K562 (cell line): ENCODE results near the gene RALA. TPM values are rescaled to one million over a fixed set of nuclear protein-coding genes. Genes with fewer than 3 reads are reported as not detected.

Source experiments
- ATAC-seq: fragments of 200-7000 bp; cut with Tn5 transposase; 3 replicates; pipeline ENCODE4 v1.9.1; 2020; ENCODE audit warnings: moderate library complexity
- BruUV-seq: library from RNA; stranded (reverse); fragments of 400-500 nt; replicated peaks from 2 replicates; lab custom pipeline; 2021; lab: Mats Ljungman, UMichigan
- CTCF ChIA-PET: fragments of 300-600 bp; formaldehyde crosslinking; extraction: SDS; loops from one replicate; lab custom pipeline; 2021; ENCODE audit warnings: low intra/inter-chr PET ratio; lab: Yijun Ruan, JAX
- POLR2A ChIA-PET: fragments of 300-600, 350-650 bp; sonication (Branson Sonifier 250); formaldehyde crosslinking; extraction: SDS; loops from one replicate; lab custom pipeline; 2021; ENCODE audit warnings: antibody characterized with exemption, inconsistent platforms; lab: Yijun Ruan, JAX
- DNase-seq, 4 experiments: peaks; one replicate each; pipeline versions ENCODE4 v3.0.0 to v3.0.0-alpha.2; 2011 to 2018; ENCODE audit warnings: low spot score in 3 of 4, mixed read lengths in 3 of 4; ENCODE audit errors: extremely low read depth in 1 of 4
- FAIRE-seq: peaks from 2 replicates; lab custom pipeline; 2011; peaks lifted over from hg19 to GRCh38; lab: Jason Lieb, UNC
- H2AFZ ChIP-seq: 2 replicates; pipeline ENCODE4 v1.6.0; 2011; ENCODE audit warnings: low read depth, low read length, control low read depth, inconsistent platforms
- H3K27ac ChIP-seq: fragments of 200-600 bp; 3 replicates; pipeline ENCODE4 v1.8.0; 2011; ENCODE audit warnings: low read depth, mild to moderate bottlenecking, control low read depth, inconsistent platforms, low read length, moderate library complexity, mixed read lengths; ENCODE audit errors: extremely low read depth
- H3K27me3 ChIP-seq, 2 experiments: fragments of 300-600 bp in 1 of 2; 2 replicates in 1 of 2; 3 replicates in 1 of 2; pipeline versions ENCODE4 v1.6.0 to v1.8.0; 2011; ENCODE audit warnings: inconsistent platforms in 2 of 2, low read length in 2 of 2, mild to moderate bottlenecking in 1 of 2, mixed read lengths in 1 of 2, moderate library complexity in 1 of 2; ENCODE audit not compliant: control insufficient read depth in 2 of 2, insufficient read depth in 2 of 2
- H3K36me3 ChIP-seq: fragments of 300-600 bp; 3 replicates; pipeline ENCODE4 v1.8.0; 2011; ENCODE audit warnings: mild to moderate bottlenecking, low read length, inconsistent platforms; ENCODE audit not compliant: control insufficient read depth, insufficient read depth
- H3K4me1 ChIP-seq, 2 experiments: fragments of 200-600 bp in 1 of 2; replicated peaks in 1 of 2; 2 replicates in 1 of 2; 3 replicates in 1 of 2; pipeline versions ENCODE4 v1.5.1 to v1.8.0; 2011; ENCODE audit warnings: inconsistent platforms in 2 of 2, low read length in 2 of 2, mild to moderate bottlenecking in 1 of 2, mixed read lengths in 1 of 2, moderate library complexity in 1 of 2; ENCODE audit not compliant: control insufficient read depth in 2 of 2, insufficient read depth in 2 of 2
- H3K4me2 ChIP-seq: 2 replicates; pipeline ENCODE4 v1.6.1; 2011; ENCODE audit warnings: low read length, control low read depth, inconsistent platforms, mixed read lengths; ENCODE audit not compliant: insufficient read depth
- H3K4me3 ChIP-seq: fragments of 200-600 bp; sonication (generic), shearing (Covaris generic); 2 replicates; pipeline ENCODE4 v1.5.1; 2016; ENCODE audit warnings: control low read depth, inconsistent platforms
- H3K79me2 ChIP-seq: fragments of 200-600 bp; 3 replicates; pipeline ENCODE4 v1.8.0; 2011; ENCODE audit warnings: low read length, inconsistent platforms; ENCODE audit not compliant: control insufficient read depth, insufficient read depth
- H3K9ac ChIP-seq, 2 experiments: 2 replicates each; pipeline versions ENCODE4 v1.6.0 to v1.6.1; 2011; ENCODE audit warnings: low read depth in 2 of 2, low read length in 2 of 2, control low read depth in 1 of 2, inconsistent platforms in 1 of 2, mild to moderate bottlenecking in 1 of 2, mixed read lengths in 1 of 2; ENCODE audit not compliant: insufficient read depth in 1 of 2
- H3K9me1 ChIP-seq: one replicate; pipeline ENCODE4 v1.6.0; 2011; ENCODE audit warnings: inconsistent platforms, mild to moderate bottlenecking, low read length, moderate library complexity; ENCODE audit not compliant: control insufficient read depth, insufficient read depth
- H3K9me3 ChIP-seq: replicated peaks from 2 replicates; pipeline ENCODE4 v1.5.1; 2011; ENCODE audit warnings: low read depth, low read length, inconsistent platforms; ENCODE audit not compliant: control insufficient read depth, insufficient read depth
- H4K20me1 ChIP-seq: replicated peaks from 2 replicates; pipeline ENCODE4 v1.6.1; 2011; ENCODE audit warnings: low read length, inconsistent platforms, mixed read lengths; ENCODE audit not compliant: control insufficient read depth, insufficient read depth
- AFF4 ChIP-seq: sonication (generic); formaldehyde crosslinking; IDR thresholded peaks from 2 replicates; pipeline ENCODE4 v1.8.0; 2023; ENCODE audit warnings: mild to moderate bottlenecking, missing genetic modification reagents
- CBFA2T3 ChIP-seq: fragments of 450-650 bp; IDR thresholded peaks from 2 replicates; pipeline ENCODE4 v1.6.1; 2017
- ESRRA ChIP-seq: fragments of 450-650 bp; IDR thresholded peaks from 2 replicates; pipeline ENCODE4 v1.6.1; 2014; ENCODE audit warnings: low read depth, mild to moderate bottlenecking, moderate library complexity, borderline replicate concordance
- FOXA3 ChIP-seq, 2 experiments: fragments of 450-650 bp in 1 of 2; sonication (generic) in 1 of 2; formaldehyde crosslinking; IDR thresholded peaks in 1 of 2; conservative IDR thresholded peaks in 1 of 2; 2 replicates each; pipeline versions ENCODE4 v1.4.0 to v1.8.0; 2020 to 2022; ENCODE audit warnings: mild to moderate bottlenecking in 2 of 2, missing genetic modification reagents in 1 of 2
- MAFF ChIP-seq: IDR thresholded peaks from 2 replicates; pipeline ENCODE4 v1.6.1; 2012; ENCODE audit warnings: low read length, improper control_type of control experiment
- PCBP1 ChIP-seq: fragments of 200-400 bp; formaldehyde crosslinking; IDR thresholded peaks from 2 replicates; pipeline ENCODE4 v1.6.1; 2018; ENCODE audit warnings: mild to moderate bottlenecking, low read depth, low read length; ENCODE audit not compliant: poor library complexity, severe bottlenecking
- PHF8 ChIP-seq: fragments of 200-600 bp; sonication (generic); IDR thresholded peaks from 2 replicates; pipeline ENCODE4 v1.6.1; 2012; ENCODE audit warnings: mixed run types, mild to moderate bottlenecking, inconsistent platforms, low read length, moderate library complexity, borderline replicate concordance
- SMARCA4 ChIP-seq: fragments of 450-650 bp; IDR thresholded peaks from 2 replicates; pipeline ENCODE4 v1.6.1; 2016
- SNIP1 ChIP-seq: fragments of 450-650 bp; IDR thresholded peaks from 2 replicates; pipeline ENCODE4 v1.7.1; 2017; ENCODE audit warnings: low read depth, mild to moderate bottlenecking
- TAL1 ChIP-seq: fragments of 450-650 bp; IDR thresholded peaks from 2 replicates; pipeline ENCODE4 v1.6.1; 2016; ENCODE audit warnings: mild to moderate bottlenecking
- THAP12 ChIP-seq: fragments of 250-450 bp; sonication (Bioruptor Pico); IDR thresholded peaks from 2 replicates; pipeline ENCODE4 v1.9.0; 2021; ENCODE audit warnings: mild to moderate bottlenecking, inconsistent platforms
- VEZF1 ChIP-seq: fragments of 200-800 bp; sonication (Bioruptor generic); IDR thresholded peaks from 2 replicates; pipeline ENCODE4 v1.6.1; 2017; ENCODE audit warnings: missing genetic modification characterization, missing compliant biosample characterization
- WGBS: fragments of 100-300 bp; shearing (Covaris generic); methylation state at CpG from one replicate; pipeline ENCODE4 v1.1.6; 2016; ENCODE audit warnings: low coverage, mixed read lengths; ENCODE audit not compliant: insufficient coverage; ENCODE audit errors: missing lambda C conversion rate; 5-methylcytosine and 5-hydroxymethylcytosine counted together
- in situ Hi-C: fragments of 300-500 bp; cut with MboI; formaldehyde crosslinking; loops from 4 replicates; pipeline ENCODE4 v1.15.0; 2018; ENCODE audit warnings: inconsistent platforms, mixed read lengths
- intact Hi-C: fragments of 100-400 bp; cut with micrococcal nuclease; formaldehyde crosslinking; loops from 2 replicates; pipeline ENCODE4 v1.14.2; 2022
- polyA plus RNA-seq, 8 experiments: library from polyadenylated mRNA; depleted of rRNA in 4 of 8; stranded (reverse) in 5 of 8; unstranded in 3 of 8; fragments of >200 nt; fragmentation: Nextera tagmentation in 2 of 8; fragmentation: Illumina TruSeq in 1 of 8; extraction: Ambion mirVana in 2 of 8; extraction: Trizol in 1 of 8; gene quantifications; 2 replicates each; pipeline versions ENCODE4 v1.2.1 to v1.2.3, GENCODE V29; 2011 to 2014; ENCODE audit warnings: inconsistent platforms in 1 of 8, missing spikeins in 1 of 8
- total RNA-seq, 7 experiments: library from RNA; depleted of rRNA in 6 of 7; stranded (reverse); fragments of >200 nt in 6 of 7; fragmentation: Illumina TruSeq in 2 of 7; extraction: Trizol in 2 of 7; gene quantifications; 2 replicates each; pipeline versions ENCODE4 v1.2.1 to v1.2.3, GENCODE V29; 2011 to 2021; ENCODE audit warnings: low replicate concordance in 1 of 7

The RALA gene
- total and polyA plus RNA-seq, 9 of the 15 experiments (the other 6 are each of a cell fraction or from before 2014, with no cell fraction given) = 7.2 to 28.0 (median 25.7) TPM

- in situ Hi-C loops (no loop called here), intact Hi-C loops (loop anchor here (5.0 kb wide), 2 partner anchors 117 to 322 kb away; no protein-coding TSS in a partner anchor)
- ATAC-seq (peak; percentile 38), FAIRE-seq (peak; percentile 49), DNase-seq (peak in 2 of 4 experiments; percentile 31 to 42)
- Histone ChIP-seq H4K20me1 (peaks cover 10% of the 10 kb centered on the region; the same call in 1 of the 2 replicates), H3K9me3 (no peaks in the 10 kb centered on the region), H2AFZ (peak overlapping the region; percentile 16; the same call in 1 of the 2 replicates), H3K79me2 (peaks cover 66% of the 10 kb centered on the region), H3K9me1 (no peaks in the 10 kb centered on the region), H3K36me3 (no peaks in the 10 kb centered on the region; the same call in 1 of the 3 replicates), H3K4me3 (peak overlapping the region; percentile 88), H3K9ac (peak overlapping the region in 1 of 2 experiments; percentile 84; a peak in 2 of 4 replicates), H3K27ac (peak overlapping the region; percentile 79), H3K27me3 (no peaks in the 10 kb centered on the region), H3K4me2 (peak overlapping the region; percentile 94), H3K4me1 (peaks cover 29 to 48% of the 10 kb centered on the region in 2 experiments)
- POLR2A ChIA-PET = interaction anchor here (0.6 to 1.7 kb wide), 8 partner anchors 8 to 133 kb away, joined by 3 to 4 read pairs (median 3); no protein-coding TSS in a partner anchor
- no TSS peak for BruUV-seq
- CTCF ChIA-PET = no interaction called here
- WGBS = 3% methylated on average over 5 of the region's 5 CpGs
- TF ChIP-seq ESRRA (peak; percentile 78), CBFA2T3 (0 out of 2 replicates have a peak, but pooled peaks have one; percentile 2), TAL1 (0 out of 2 replicates have a peak, but pooled peaks have one; percentile 8), PHF8 (no peak), FOXA3 (CRISPR knock-in tag; conservative IDR thresholded peaks at IDR 0.05 in 1 of 2, IDR thresholded peaks at IDR 0.05 in 1 of 2) (0 out of 4 replicates have a peak, but pooled peaks of 1 of the 2 experiments have one; percentile 44), VEZF1 (CRISPR knock-in tag) (no peak), THAP12 (no peak), AFF4 (CRISPR knock-in tag) (no peak), SMARCA4 (peak; percentile 51; the same call in 1 of the 2 replicates), MAFF (peak; percentile 90), PCBP1 (no peak), SNIP1 (no peak)
These were observed 1.7 kb downstream of the RALA start for GRCh38 chr7:39624935-39625694.
